Left ventricle myocardium inferior (tissue), 1 donor: ENCODE results near the gene PSMD3. TPM values are rescaled to one million over a fixed set of nuclear protein-coding genes. Genes with fewer than 3 reads are reported as not detected.

ENCODE experiments used
- DNase-seq: peaks from one replicate; pipeline ENCODE4 v3.0.0-alpha.2; 2020
- H3K27ac ChIP-seq: fragments of 200-600 bp; replicated peaks from 2 replicates; pipeline ENCODE4 v1.8.0; 2021
- H3K27me3 ChIP-seq: fragments of 200-600 bp; 2 replicates; pipeline ENCODE4 v1.8.0; 2021; ENCODE audit warnings: low read depth
- H3K36me3 ChIP-seq: fragments of 200-600 bp; 2 replicates; pipeline ENCODE4 v1.8.0; 2021
- H3K4me1 ChIP-seq: fragments of 200-600 bp; 2 replicates; pipeline ENCODE4 v1.8.0; 2021
- H3K4me3 ChIP-seq: fragments of 200-600 bp; 2 replicates; pipeline ENCODE4 v1.8.0; 2021; ENCODE audit warnings: mild to moderate bottlenecking, moderate library complexity
- H3K9me3 ChIP-seq: fragments of 200-600 bp; replicated peaks from 2 replicates; pipeline ENCODE4 v1.8.0; 2021
- CTCF ChIP-seq: fragments of 200-600 bp; IDR thresholded peaks from 2 replicates; pipeline ENCODE4 v1.8.0; 2021; ENCODE audit warnings: antibody characterized with exemption, mild to moderate bottlenecking, borderline replicate concordance
- intact Hi-C: fragments of 100-400 bp; cut with micrococcal nuclease; formaldehyde crosslinking; loops from one replicate; pipeline ENCODE4 v1.11.0; 2022
- total RNA-seq: library from RNA; stranded (reverse); fragmentation: NEBNext Ultra II Directional; extraction: Animal tissue kit (Norgen Biotek cat#: 25700); gene quantifications from one replicate; pipeline ENCODE4 v1.2.1, GENCODE V29; 2021
- donor health status: DM: no; HTN: yes; CAD: no; lungs with severe emphysema.

Gene PSMD3
- total RNA-seq, 1 donor from 2014 or later: 86.7 TPM

GRCh38 chr17:40028595-40028994 is 48.0 kb downstream of the PSMD3 start:
- intact Hi-C loops: no loop called here
- no peaks in the 10 kb centered on the region for H3K9me3 ChIP-seq
- no peaks in the 10 kb centered on the region for H3K27me3 ChIP-seq
- TF ChIP-seq CTCF: no peak
- peaks cover 89% of the 10 kb centered on the region for H3K36me3 ChIP-seq
- peaks cover 44% of the 10 kb centered on the region for H3K4me1 ChIP-seq
- H3K27ac ChIP-seq: no peak overlapping the region
- no peak for DNase-seq
- no peak overlapping the region for H3K4me3 ChIP-seq

DNA sequence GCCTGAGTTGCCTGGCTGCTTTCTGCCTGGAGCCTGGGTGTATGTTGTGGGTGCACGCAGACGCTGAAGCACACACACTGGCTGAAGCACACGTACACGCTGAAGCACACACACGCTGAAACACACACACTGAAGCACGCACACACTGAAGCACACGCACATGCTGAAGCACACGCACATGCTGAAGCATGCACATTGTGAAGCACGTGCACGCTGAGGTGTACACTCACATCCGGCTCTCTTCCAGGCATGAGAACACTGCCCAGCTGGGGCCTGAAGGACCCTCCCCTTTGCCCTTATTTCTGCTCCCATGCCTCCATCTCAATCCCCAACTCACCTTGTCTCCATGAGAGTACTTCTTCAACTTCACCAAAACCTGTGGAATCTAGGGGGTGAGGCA is 51.1 kb downstream of the PSMD3 start:
- intact Hi-C loops: no loop called here
- no peak for TF ChIP-seq CTCF
- Histone ChIP-seq H3K4me3 (no peak overlapping the region), H3K9me3 (no peaks in the 10 kb centered on the region), H3K36me3 (peaks cover 85% of the 10 kb centered on the region), H3K4me1 (peaks cover 37% of the 10 kb centered on the region), H3K27me3 (no peaks in the 10 kb centered on the region), H3K27ac (peak overlapping the region; percentile 70)
- DNase-seq: no peak

DNA sequence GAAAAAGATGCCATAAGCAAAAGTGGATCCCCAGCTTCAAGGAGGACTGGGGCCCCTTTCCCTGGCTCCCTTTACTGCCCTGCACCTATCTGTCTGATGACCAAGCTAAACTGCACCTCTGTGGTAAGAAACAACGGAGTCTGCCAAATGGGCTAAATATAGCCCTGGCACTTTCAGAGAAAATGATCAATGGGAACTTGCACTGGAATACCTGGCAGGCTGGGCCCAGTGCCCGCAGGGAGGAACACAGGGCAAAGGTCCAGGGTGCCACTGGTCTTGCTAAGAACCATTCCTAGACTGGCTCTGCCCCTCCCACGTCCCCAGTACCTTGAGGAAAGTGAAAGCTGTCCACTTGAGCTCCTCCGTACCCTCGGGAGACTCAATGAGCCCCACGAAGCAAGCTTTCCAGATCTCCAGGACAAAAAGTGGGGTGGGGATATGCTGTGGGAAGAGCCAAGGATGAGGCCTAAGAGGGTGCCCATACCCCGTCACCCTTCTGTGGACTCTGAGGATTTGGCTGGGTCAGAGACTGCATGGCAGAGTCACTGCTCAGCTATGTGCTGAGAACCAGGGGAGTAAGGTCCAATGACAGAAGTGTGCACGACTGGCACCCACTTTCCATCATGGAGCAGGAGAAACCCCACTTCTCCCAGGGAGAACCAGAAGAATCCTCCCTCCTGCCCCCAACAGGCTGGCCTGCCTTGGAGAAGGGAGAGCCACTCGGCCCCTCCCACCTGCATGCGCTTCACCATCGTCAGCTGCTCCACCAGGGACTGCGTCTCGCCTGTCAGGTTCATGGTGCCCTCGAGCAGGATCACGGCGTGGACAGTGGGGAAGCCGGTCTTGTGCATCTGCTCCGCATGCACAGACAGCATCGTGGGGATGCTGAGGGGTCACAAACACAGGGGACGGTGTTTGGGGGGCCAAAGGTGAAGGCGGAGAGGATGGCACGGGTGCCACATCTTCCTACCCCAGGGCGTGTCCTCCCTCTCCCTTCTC is 52.0 kb downstream of the PSMD3 start:
- Histone ChIP-seq H3K4me3 (no peak overlapping the region), H3K4me1 (peaks cover 31% of the 10 kb centered on the region), H3K9me3 (no peaks in the 10 kb centered on the region), H3K27ac (peak overlapping the region; percentile 70), H3K27me3 (no peaks in the 10 kb centered on the region), H3K36me3 (peaks cover 84% of the 10 kb centered on the region)
- intact Hi-C loops: no loop called here
- no peak for TF ChIP-seq CTCF
- peak; percentile 72 for DNase-seq

DNA sequence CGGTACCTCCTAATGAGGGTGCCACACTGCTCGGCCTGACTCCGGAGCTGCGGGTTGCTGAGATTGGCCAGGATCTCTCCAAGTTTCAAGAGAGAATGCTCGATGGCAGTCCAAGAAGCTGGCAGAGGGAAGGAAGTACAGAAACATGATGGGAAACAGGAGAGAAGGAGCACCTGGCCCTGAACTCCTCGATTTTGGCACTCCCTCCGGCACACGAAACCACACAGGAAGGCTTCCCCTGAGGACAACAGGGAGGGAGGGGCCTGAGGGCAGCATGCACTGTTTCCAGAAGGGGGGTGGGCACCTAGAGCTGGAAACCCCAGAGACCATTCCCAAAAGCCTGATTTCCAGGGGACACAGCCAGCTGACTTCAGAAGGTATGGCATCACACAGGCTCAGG is 52.7 kb downstream of the PSMD3 start:
- no peaks in the 10 kb centered on the region for H3K27me3 ChIP-seq
- peaks cover 78% of the 10 kb centered on the region for H3K36me3 ChIP-seq
- intact Hi-C loops: no loop called here
- TF ChIP-seq CTCF: no peak
- H3K9me3 ChIP-seq: no peaks in the 10 kb centered on the region
- no peak overlapping the region for H3K4me3 ChIP-seq
- no peak overlapping the region for H3K27ac ChIP-seq
- H3K4me1 ChIP-seq: peaks cover 38% of the 10 kb centered on the region
- no peak for DNase-seq

DNA sequence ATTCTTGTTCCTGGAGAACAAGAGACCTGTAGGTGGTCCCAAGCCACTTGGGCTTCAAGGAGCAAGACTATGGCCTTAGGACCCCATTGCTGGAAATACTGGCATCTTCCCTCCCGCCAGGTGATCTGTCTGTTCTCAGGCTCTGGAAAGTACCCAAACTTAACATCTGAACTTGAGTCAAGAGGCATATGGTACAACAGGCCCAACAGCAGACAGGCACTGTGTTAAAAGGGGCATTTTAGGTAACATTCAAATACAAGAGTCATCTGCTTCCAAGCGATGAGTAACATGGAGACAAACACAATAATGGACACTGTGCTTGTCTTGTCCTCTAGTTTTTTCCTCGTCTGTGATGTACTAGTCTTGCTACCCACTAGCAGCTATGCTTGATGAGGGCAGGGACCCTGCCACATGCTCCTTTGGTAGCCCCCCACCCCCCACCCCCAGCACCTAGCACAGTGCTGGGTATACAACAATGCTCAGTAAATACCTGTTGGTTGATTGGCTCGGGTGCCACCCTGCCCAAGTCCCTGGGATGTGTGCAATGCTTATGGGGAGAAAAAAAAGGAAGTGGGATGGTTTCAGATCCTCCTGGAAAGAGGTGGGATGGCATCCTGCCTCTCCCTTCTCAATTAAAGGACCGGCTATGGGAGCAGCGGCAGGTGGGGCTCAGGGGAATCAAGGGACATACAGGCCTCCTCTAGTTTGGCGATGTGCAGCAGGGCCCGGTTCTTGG is 54.0 kb downstream of the PSMD3 start:
- no peak for DNase-seq
- intact Hi-C loops: no loop called here
- Histone ChIP-seq H3K9me3 (no peaks in the 10 kb centered on the region), H3K27ac (no peak overlapping the region), H3K4me1 (peaks cover 50% of the 10 kb centered on the region), H3K4me3 (no peak overlapping the region), H3K27me3 (no peaks in the 10 kb centered on the region), H3K36me3 (peaks cover 66% of the 10 kb centered on the region)
- TF ChIP-seq CTCF: no peak
